ENCODE data around the gene UBTF.

DNA sequence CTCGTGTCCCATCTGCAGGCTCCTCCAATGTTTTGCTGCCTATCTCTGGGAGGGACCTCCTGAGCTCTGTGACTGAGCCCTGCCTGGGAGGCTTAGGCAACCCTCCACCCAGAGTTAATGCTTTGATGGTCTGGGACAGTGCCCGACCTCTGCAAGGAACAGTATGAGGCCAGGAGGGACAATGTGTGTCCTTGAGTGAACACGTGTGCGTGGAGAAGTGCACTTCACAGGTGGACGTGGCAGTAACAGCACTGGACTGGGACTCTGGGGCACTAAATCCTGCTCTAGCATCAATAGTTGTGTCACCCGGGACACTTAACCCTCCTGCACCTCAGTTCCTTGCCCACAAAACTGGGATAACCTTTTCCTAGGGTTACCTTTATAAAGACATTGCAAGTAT, 4.6 kb downstream of the UBTF start:
- TF ChIP-seq, protein P1, sequence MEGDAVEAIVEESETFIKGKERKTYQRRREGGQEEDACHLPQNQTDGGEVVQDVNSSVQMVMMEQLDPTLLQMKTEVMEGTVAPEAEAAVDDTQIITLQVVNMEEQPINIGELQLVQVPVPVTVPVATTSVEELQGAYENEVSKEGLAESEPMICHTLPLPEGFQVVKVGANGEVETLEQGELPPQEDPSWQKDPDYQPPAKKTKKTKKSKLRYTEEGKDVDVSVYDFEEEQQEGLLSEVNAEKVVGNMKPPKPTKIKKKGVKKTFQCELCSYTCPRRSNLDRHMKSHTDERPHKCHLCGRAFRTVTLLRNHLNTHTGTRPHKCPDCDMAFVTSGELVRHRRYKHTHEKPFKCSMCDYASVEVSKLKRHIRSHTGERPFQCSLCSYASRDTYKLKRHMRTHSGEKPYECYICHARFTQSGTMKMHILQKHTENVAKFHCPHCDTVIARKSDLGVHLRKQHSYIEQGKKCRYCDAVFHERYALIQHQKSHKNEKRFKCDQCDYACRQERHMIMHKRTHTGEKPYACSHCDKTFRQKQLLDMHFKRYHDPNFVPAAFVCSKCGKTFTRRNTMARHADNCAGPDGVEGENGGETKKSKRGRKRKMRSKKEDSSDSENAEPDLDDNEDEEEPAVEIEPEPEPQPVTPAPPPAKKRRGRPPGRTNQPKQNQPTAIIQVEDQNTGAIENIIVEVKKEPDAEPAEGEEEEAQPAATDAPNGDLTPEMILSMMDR (IDR thresholded peaks at IDR 0.05), result no peak
- TF ChIP-seq EP300 (IDR thresholded peaks at IDR 0.05), result no peak

Measured in ovary (tissue), 3 donors.